ENCODE results near the gene HMGCLL1.

The HMGCLL1 gene

GRCh38 chr6:55578537-55579363 is at the start of gene HMGCLL1:
Gene HMGCLL1 (minus strand): TSS chr6:55579192. CDS start chr6:55579055, 137 bp downstream.
- DNase-seq = no peak

- no peak for DNase-seq
Observed at GRCh38 chr6:55621993-55622392, 43.0 kb upstream of the HMGCLL1 start.

GRCh38 chr6:55621244-55621643 is 42.3 kb upstream of the HMGCLL1 start:
- DNase-seq = no peak

GRCh38 chr6:55617272-55617671 is 38.3 kb upstream of the HMGCLL1 start:
- DNase-seq = no peak

- DNase-seq = no peak
Observed at GRCh38 chr6:55604021-55604420, 25.0 kb upstream of the HMGCLL1 start.

GRCh38 chr6:55601120-55601519 is 22.1 kb upstream of the HMGCLL1 start:
- DNase-seq = no peak

- DNase-seq = no peak
Observed at GRCh38 chr6:55594442-55594841, 15.4 kb upstream of the HMGCLL1 start.

- no peak for DNase-seq
Observed at GRCh38 chr6:55584654-55585354, 5.8 kb upstream of the HMGCLL1 start.

- no peak for DNase-seq
Observed at GRCh38 chr6:55576811-55577210, 2.2 kb downstream of the HMGCLL1 start.

- DNase-seq = no peak
Observed at GRCh38 chr6:55574556-55574955, 4.4 kb downstream of the HMGCLL1 start.

- DNase-seq = no peak
Observed at GRCh38 chr6:55569638-55570037, 9.4 kb downstream of the HMGCLL1 start.

GRCh38 chr6:55568808-55569439 is 10.1 kb downstream of the HMGCLL1 start:
- no peak for DNase-seq

- DNase-seq = no peak
Observed at GRCh38 chr6:55567558-55567957, 11.4 kb downstream of the HMGCLL1 start.

GRCh38 chr6:55566036-55566710 is 12.8 kb downstream of the HMGCLL1 start:
- DNase-seq = no peak

- no peak for DNase-seq
Observed at GRCh38 chr6:55562318-55562717, 16.7 kb downstream of the HMGCLL1 start.

GRCh38 chr6:55560290-55560885 is 18.6 kb downstream of the HMGCLL1 start:
- DNase-seq = no peak

- no peak for DNase-seq
Observed at GRCh38 chr6:55557146-55557545, 21.8 kb downstream of the HMGCLL1 start.

- no peak for DNase-seq
Observed at GRCh38 chr6:55545791-55546190, 33.2 kb downstream of the HMGCLL1 start.

GRCh38 chr6:55543633-55544309 is 35.2 kb downstream of the HMGCLL1 start:
- DNase-seq = no peak

GRCh38 chr6:55541024-55541423 is 38.0 kb downstream of the HMGCLL1 start:
- DNase-seq = no peak

GRCh38 chr6:55536391-55536956 is 42.5 kb downstream of the HMGCLL1 start:
- no peak for DNase-seq

- DNase-seq = no peak
Observed at GRCh38 chr6:55531496-55531895, 47.5 kb downstream of the HMGCLL1 start.
